Neuronal stem cell (in vitro differentiated cells): ENCODE results near the gene TTLL4.

ENCODE experiments used
- DNase-seq: peaks from one replicate; pipeline ENCODE4 v3.0.0-alpha.2; 2013; ENCODE audit warnings: low spot score
- H2AFZ ChIP-seq: one replicate; pipeline ENCODE4 v1.6.1; 2013; ENCODE audit warnings: mild to moderate bottlenecking, low read length, inconsistent platforms
- H2AK5ac ChIP-seq: 2 replicates; pipeline ENCODE4 v1.6.1; 2013; ENCODE audit warnings: low read depth, mild to moderate bottlenecking, inconsistent platforms, low read length, moderate library complexity, mixed read lengths
- H2BK120ac ChIP-seq: 2 replicates; pipeline ENCODE4 v1.6.1; 2013; ENCODE audit warnings: low read depth, mild to moderate bottlenecking, inconsistent platforms, low read length, moderate library complexity, mixed read lengths
- H2BK12ac ChIP-seq: one replicate; pipeline ENCODE4 v1.6.1; 2013; ENCODE audit warnings: low read length, inconsistent platforms
- H2BK15ac ChIP-seq: 2 replicates; pipeline ENCODE4 v1.6.1; 2013; ENCODE audit warnings: mild to moderate bottlenecking, low read length, inconsistent platforms, mixed read lengths
- H2BK5ac ChIP-seq: one replicate; pipeline ENCODE4 v1.6.1; 2013; ENCODE audit warnings: inconsistent platforms, mild to moderate bottlenecking, low read length, moderate library complexity
- H3K14ac ChIP-seq: one replicate; pipeline ENCODE4 v1.6.1; 2013; ENCODE audit warnings: low read length, inconsistent platforms
- H3K18ac ChIP-seq: 2 replicates; pipeline ENCODE4 v1.6.1; 2013; ENCODE audit warnings: low read length, inconsistent platforms
- H3K23ac ChIP-seq: 2 replicates; pipeline ENCODE4 v1.6.1; 2013; ENCODE audit warnings: low read depth, mild to moderate bottlenecking, mixed read lengths, low read length, inconsistent platforms; ENCODE audit not compliant: poor library complexity
- H3K27ac ChIP-seq: replicated peaks from 3 replicates; pipeline ENCODE4 v1.5.1; 2013; ENCODE audit warnings: low read length, inconsistent platforms
- H3K27me3 ChIP-seq, 3 experiments: 2 replicates each; pipeline ENCODE4 v1.6.1; 2013; ENCODE audit warnings: low read length in 3 of 3, mild to moderate bottlenecking in 2 of 3, inconsistent platforms in 1 of 3, low read depth in 1 of 3, mixed read lengths in 1 of 3, moderate library complexity in 1 of 3; ENCODE audit not compliant: control insufficient read depth in 3 of 3, insufficient read depth in 3 of 3
- H3K36me3 ChIP-seq, 2 donors: replicated peaks in 1 of 2; 2 replicates each; pipeline ENCODE4 v1.6.1; 2013; ENCODE audit warnings: low read length in 2 of 2; ENCODE audit not compliant: control insufficient read depth in 2 of 2, insufficient read depth in 2 of 2
- H3K4ac ChIP-seq: 2 replicates; pipeline ENCODE4 v1.6.1; 2013; ENCODE audit warnings: inconsistent platforms, mild to moderate bottlenecking, low read length, moderate library complexity
- H3K4me1 ChIP-seq, 2 donors: 1 replicate in 1 of 2; 2 replicates in 1 of 2; pipeline ENCODE4 v1.6.1; 2013; ENCODE audit warnings: low read length in 2 of 2, low read depth in 1 of 2; ENCODE audit not compliant: control insufficient read depth in 2 of 2, insufficient read depth in 1 of 2
- H3K4me2 ChIP-seq: one replicate; pipeline ENCODE4 v1.6.1; 2013; ENCODE audit warnings: mild to moderate bottlenecking, low read length, inconsistent platforms; ENCODE audit not compliant: insufficient read depth, poor library complexity, severe bottlenecking
- H3K4me3 ChIP-seq, 2 donors: 2 replicates each; pipeline ENCODE4 v1.5.1; 2013; ENCODE audit warnings: low read length in 2 of 2, mild to moderate bottlenecking in 2 of 2, inconsistent platforms in 1 of 2, moderate library complexity in 1 of 2
- H3K79me1 ChIP-seq: one replicate; pipeline ENCODE4 v1.6.1; 2013; ENCODE audit warnings: low read depth, mild to moderate bottlenecking, inconsistent platforms, low read length, moderate library complexity
- H3K9ac ChIP-seq: one replicate; pipeline ENCODE4 v1.6.1; 2013; ENCODE audit warnings: mild to moderate bottlenecking, low read depth, low read length, inconsistent platforms; ENCODE audit not compliant: poor library complexity
- H3K9me3 ChIP-seq, 2 donors: replicated peaks in 1 of 2; 2 replicates each; pipeline versions ENCODE3 to v1.6.1; 2013; ENCODE audit warnings: low read length in 2 of 2, mild to moderate bottlenecking in 2 of 2, inconsistent platforms in 1 of 2, low read depth in 1 of 2, mixed read lengths in 1 of 2, moderate library complexity in 1 of 2; ENCODE audit not compliant: control insufficient read depth in 2 of 2, insufficient read depth in 1 of 2
- H4K8ac ChIP-seq: one replicate; pipeline ENCODE4 v1.6.1; 2013; ENCODE audit warnings: low read depth, mild to moderate bottlenecking, inconsistent platforms, low read length, moderate library complexity
- H4K91ac ChIP-seq: one replicate; pipeline ENCODE4 v1.6.1; 2013; ENCODE audit warnings: low read length, low read depth, mild to moderate bottlenecking, inconsistent platforms; ENCODE audit not compliant: poor library complexity
- WGBS, 2 donors: extraction: QIAGEN DNeasy Blood & Tissue Kit; methylation state at CpG; one replicate each; pipeline ENCODE4 v1.1.7; 2013; ENCODE audit warnings: missing lambda C conversion rate in 2 of 2, mixed read lengths in 1 of 2; ENCODE audit not compliant: insufficient read length in 2 of 2, insufficient replicate concordance in 1 of 2; ENCODE audit errors: extremely low coverage in 2 of 2; 5-methylcytosine and 5-hydroxymethylcytosine counted together

The TTLL4 gene

DNA sequence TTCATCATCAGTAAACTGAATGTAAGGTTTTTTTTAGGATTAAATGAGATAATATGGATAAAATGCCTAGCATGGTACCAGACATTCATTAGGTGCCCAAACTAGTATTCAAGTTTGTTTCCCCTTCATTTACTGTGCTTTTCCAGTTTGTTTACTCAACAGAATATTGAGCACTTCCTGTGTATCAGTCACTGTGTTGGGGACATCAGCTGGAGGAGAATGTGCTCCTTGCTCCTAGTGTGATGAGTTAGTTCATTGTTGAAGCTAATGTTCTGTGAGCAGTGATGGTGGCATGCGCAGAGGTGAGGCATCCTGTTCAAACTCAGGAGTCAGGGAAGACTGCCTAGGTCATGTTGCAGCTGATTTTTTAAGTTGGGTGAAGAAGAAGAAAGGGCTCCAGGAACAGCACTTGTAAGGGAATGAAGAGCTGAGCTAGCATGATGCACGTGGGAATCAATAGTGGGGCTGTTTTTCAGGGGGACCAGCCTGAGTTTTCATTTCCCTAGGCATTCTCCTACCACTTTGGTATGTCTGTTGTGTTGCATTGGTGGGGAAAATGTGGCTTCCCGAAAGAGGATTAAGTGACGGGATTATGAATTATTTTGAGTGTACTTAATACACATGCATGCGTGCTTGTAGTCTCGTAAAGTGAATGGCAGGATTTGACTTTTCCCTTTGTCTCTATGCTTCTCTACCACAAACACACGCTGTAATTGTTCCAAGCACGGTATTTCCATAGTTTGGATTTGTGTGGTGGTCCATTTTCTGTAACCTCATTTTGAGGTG is 23.7 kb downstream of the TTLL4 start:
- Histone ChIP-seq H3K14ac (no peak overlapping the region), H3K9ac (no peak overlapping the region), H4K91ac (no peak overlapping the region), H3K4me2 (no peak overlapping the region), H3K4ac (no peak overlapping the region), H3K27me3 (no peaks in the 10 kb centered on the region), H2BK5ac (no peak overlapping the region), H3K9me3 (peaks cover 0 to 2% of the 10 kb centered on the region in 2 donors), H2BK120ac (no peak overlapping the region), H3K4me1 (peaks cover 2 to 3% of the 10 kb centered on the region in 2 donors), H3K23ac (no peak overlapping the region), H3K36me3 (peaks cover 23 to 60% of the 10 kb centered on the region in 2 donors), H2AK5ac (no peak overlapping the region), H2BK15ac (no peak overlapping the region), H3K4me3 (no peak overlapping the region), H4K8ac (no peak overlapping the region), H3K79me1 (peaks cover 4% of the 10 kb centered on the region), H2BK12ac (no peak overlapping the region), H3K18ac (no peak overlapping the region), H2AFZ (no peak overlapping the region), H3K27ac (no peak overlapping the region)
- WGBS, 2 donors = no CpG with 5 or more reads among the region's 8 CpGs
- DNase-seq = no peak

GRCh38 chr2:218736531-218736930 is 25.9 kb downstream of the TTLL4 start:
- WGBS, 2 donors = no CpG with 5 or more reads among the region's 2 CpGs
- Histone ChIP-seq H3K9ac (no peak overlapping the region), H3K79me1 (peaks cover 4% of the 10 kb centered on the region), H2BK5ac (no peak overlapping the region), H3K23ac (no peak overlapping the region), H2BK120ac (no peak overlapping the region), H3K4ac (no peak overlapping the region), H2BK15ac (no peak overlapping the region), H2AFZ (no peak overlapping the region), H3K14ac (no peak overlapping the region), H3K4me3 (no peak overlapping the region), H4K91ac (no peak overlapping the region), H3K27me3 (no peaks in the 10 kb centered on the region), H3K36me3 (peaks cover 32 to 73% of the 10 kb centered on the region in 2 donors), H2BK12ac (no peak overlapping the region), H3K4me1 (peaks cover under 1 to 2% of the 10 kb centered on the region in 2 donors), H2AK5ac (no peak overlapping the region), H3K27ac (no peak overlapping the region), H3K4me2 (no peak overlapping the region), H3K18ac (no peak overlapping the region), H4K8ac (no peak overlapping the region), H3K9me3 (peaks cover 0 to 2% of the 10 kb centered on the region in 2 donors)
- no peak for DNase-seq

DNA sequence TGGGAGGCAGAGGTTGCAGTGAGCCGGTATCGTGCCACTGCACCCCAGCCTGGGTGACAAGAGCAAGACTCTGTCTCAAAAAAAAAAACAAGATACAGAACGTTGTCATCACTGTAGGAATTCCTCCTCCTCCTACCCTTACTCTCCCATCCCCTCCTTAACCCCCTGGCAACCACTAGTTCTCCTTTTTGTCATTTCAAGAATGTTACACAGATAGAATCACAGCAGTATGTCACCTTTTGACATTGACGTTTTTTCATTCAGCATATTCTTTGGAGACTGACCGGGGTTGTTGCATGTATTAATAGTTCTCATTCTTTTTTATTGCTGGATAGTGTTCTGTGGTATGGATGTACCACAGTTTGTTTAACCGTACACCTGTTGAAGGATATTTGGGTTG is 32.4 kb downstream of the TTLL4 start:
- no peak overlapping the region for H2BK12ac ChIP-seq
- H2AFZ ChIP-seq = no peak overlapping the region
- H3K4me3 ChIP-seq = no peak overlapping the region
- H3K4ac ChIP-seq = no peak overlapping the region
- no peak overlapping the region for H3K23ac ChIP-seq
- H3K9me3 ChIP-seq = no peaks in the 10 kb centered on the region
- H3K27me3 ChIP-seq = no peaks in the 10 kb centered on the region
- H4K8ac ChIP-seq = no peak overlapping the region
- no peak overlapping the region for H3K9ac ChIP-seq
- no peak overlapping the region for H3K4me2 ChIP-seq
- H3K27ac ChIP-seq = no peak overlapping the region
- H3K36me3 ChIP-seq = peaks cover 44 to 97% of the 10 kb centered on the region in 2 donors
- no CpG with 5 or more reads among the region's 6 CpGs for whole genome bisulfite sequencing, 2 donors
- H3K14ac ChIP-seq = no peak overlapping the region
- H3K18ac ChIP-seq = no peak overlapping the region
- H2BK5ac ChIP-seq = no peak overlapping the region
- no peaks in the 10 kb centered on the region for H3K79me1 ChIP-seq
- no peak overlapping the region for H2BK15ac ChIP-seq
- no peak for DNase-seq
- peaks cover 2 to 7% of the 10 kb centered on the region in 2 donors for H3K4me1 ChIP-seq
- H2BK120ac ChIP-seq = no peak overlapping the region
- no peak overlapping the region for H4K91ac ChIP-seq
- no peak overlapping the region for H2AK5ac ChIP-seq

DNA sequence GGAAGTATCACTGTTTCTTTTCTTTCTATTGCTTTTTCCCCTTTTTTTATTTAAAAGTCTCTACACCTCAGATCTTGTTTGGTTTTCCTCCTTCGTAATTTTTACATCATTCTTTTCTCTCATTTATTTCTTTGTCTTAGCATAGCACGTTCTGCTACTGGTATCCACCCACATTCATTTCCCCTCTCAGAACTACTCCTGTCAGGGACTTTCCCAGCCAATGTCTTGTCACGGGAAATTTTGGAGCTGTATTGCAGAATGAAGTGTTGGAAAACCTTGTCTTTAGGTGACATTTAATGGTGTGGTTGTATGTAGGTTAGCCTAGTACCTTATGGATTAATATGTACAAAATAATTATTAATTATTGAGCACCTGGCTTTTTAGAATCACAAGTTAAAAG is 34.0 kb downstream of the TTLL4 start:
- no peak for DNase-seq
- no peak overlapping the region for H3K4ac ChIP-seq
- no peak overlapping the region for H2AK5ac ChIP-seq
- no peak overlapping the region for H4K8ac ChIP-seq
- WGBS, 2 donors = 100% methylated on average over 1 of the region's 3 CpGs
- peaks cover 2 to 7% of the 10 kb centered on the region in 2 donors for H3K4me1 ChIP-seq
- no peaks in the 10 kb centered on the region for H3K79me1 ChIP-seq
- no peak overlapping the region for H2BK5ac ChIP-seq
- no peak overlapping the region for H3K9ac ChIP-seq
- H3K9me3 ChIP-seq = no peaks in the 10 kb centered on the region
- no peak overlapping the region for H3K4me2 ChIP-seq
- no peak overlapping the region for H3K14ac ChIP-seq
- H2BK12ac ChIP-seq = no peak overlapping the region
- H2BK15ac ChIP-seq = no peak overlapping the region
- H3K18ac ChIP-seq = no peak overlapping the region
- no peaks in the 10 kb centered on the region for H3K27me3 ChIP-seq
- H3K27ac ChIP-seq = no peak overlapping the region
- H3K36me3 ChIP-seq = peaks cover 42 to 96% of the 10 kb centered on the region in 2 donors
- no peak overlapping the region for H3K23ac ChIP-seq
- H2BK120ac ChIP-seq = no peak overlapping the region
- H3K4me3 ChIP-seq = no peak overlapping the region
- H2AFZ ChIP-seq = no peak overlapping the region
- no peak overlapping the region for H4K91ac ChIP-seq
